A549 (cell line): ENCODE measurements around the gene TUBB3. TPM values are rescaled to one million over a fixed set of nuclear protein-coding genes. Genes with fewer than 3 reads are reported as not detected.

Source experiments
- ATAC-seq, 2 experiments: fragments of 200-7000 bp in 1 of 2; fragments of >200 bp in 1 of 2; cut with Nextera tagmentation in 1 of 2; cut with Tn5 transposase in 1 of 2; 3 replicates each; pipeline versions ENCODE4 v1.8.0 to v1.9.1; 2018 to 2020; ENCODE audit warnings: mild to moderate bottlenecking in 1 of 2, moderate library complexity in 1 of 2
- CTCF ChIA-PET: fragments of 300-600 bp; sonication (Branson Sonifier 250); formaldehyde crosslinking; extraction: SDS; loops from one replicate; lab custom pipeline; 2021; ENCODE audit warnings: antibody characterized with exemption, inconsistent platforms; lab: Yijun Ruan, JAX
- POLR2A ChIA-PET: fragments of 350-600 bp; formaldehyde crosslinking; extraction: SDS; loops from one replicate; lab custom pipeline; 2021; ENCODE audit warnings: antibody characterized with exemption, inconsistent platforms; lab: Yijun Ruan, JAX
- DNase-seq, 2 experiments: peaks; one replicate each; pipeline versions ENCODE4 v3.0.0 to v3.0.0-alpha.2; 2011 to 2016; ENCODE audit warnings: low read depth in 1 of 2, low spot score in 1 of 2
- FAIRE-seq: peaks from 2 replicates; lab custom pipeline; 2011; peaks lifted over from hg19 to GRCh38; lab: Jason Lieb, UNC
- H3K27ac ChIP-seq, 2 experiments: fragments of >200 bp; sonication (Bioruptor Twin); formaldehyde crosslinking; 3 replicates each; pipeline ENCODE4 v1.5.1; 2016 to 2017
- H3K4me1 ChIP-seq: fragments of >200 bp; sonication (Bioruptor Twin); formaldehyde crosslinking; 3 replicates; pipeline ENCODE4 v1.6.1; 2016
- H3K4me2 ChIP-seq: fragments of >200 bp; sonication (Bioruptor Twin); formaldehyde crosslinking; 3 replicates; pipeline ENCODE4 v1.6.1; 2016
- H3K4me3 ChIP-seq: fragments of >200 bp; sonication (Bioruptor Twin); formaldehyde crosslinking; 3 replicates; pipeline ENCODE4 v1.5.1; 2016
- H3K9me3 ChIP-seq: fragments of >200 bp; sonication (Bioruptor Twin); formaldehyde crosslinking; 3 replicates; pipeline ENCODE4 v1.6.1; 2016
- CBX8 ChIP-seq: fragments of 200-600 bp; sonication (generic); IDR thresholded peaks from 2 replicates; pipeline ENCODE4 v1.6.1; 2016
- CEBPB ChIP-seq, 2 experiments: fragments of >200 bp in 1 of 2; sonication (Bioruptor Twin) in 1 of 2; formaldehyde crosslinking in 1 of 2; IDR thresholded peaks; 2 replicates each; pipeline ENCODE4 v1.6.1; 2012 to 2016
- CHD2 ChIP-seq: fragments of 150-350 bp; IDR thresholded peaks from 2 replicates; pipeline ENCODE4 v1.6.1; 2014; ENCODE audit warnings: low read length; ENCODE audit not compliant: partially characterized antibody
- CTCF ChIP-seq: fragments of >200 bp; sonication (Bioruptor Twin); formaldehyde crosslinking; IDR thresholded peaks from 3 replicates; pipeline ENCODE4 v1.5.1; 2016
- E2F6 ChIP-seq: IDR thresholded peaks from 2 replicates; pipeline ENCODE4 v1.6.1; 2012; ENCODE audit warnings: low read depth, borderline replicate concordance
- EHMT2 ChIP-seq: fragments of 200-600 bp; sonication (generic); IDR thresholded peaks from 2 replicates; pipeline ENCODE4 v1.6.1; 2016; ENCODE audit warnings: antibody characterized with exemption, low read depth, mild to moderate bottlenecking, moderate library complexity
- EP300 ChIP-seq, 2 experiments: fragments of >200 bp; sonication (Bioruptor Twin); formaldehyde crosslinking; IDR thresholded peaks; 2 replicates in 1 of 2; 3 replicates in 1 of 2; pipeline ENCODE4 v1.6.1; 2016 to 2017
- GATA3 ChIP-seq: IDR thresholded peaks from 2 replicates; pipeline ENCODE4 v1.6.1; 2012; ENCODE audit warnings: borderline replicate concordance
- HES2 ChIP-seq: fragments of >200 bp; sonication (Bioruptor Twin); formaldehyde crosslinking; IDR thresholded peaks from 2 replicates; pipeline ENCODE4 v1.6.1; 2016
- HOXB5 ChIP-seq: fragments of 250-450 bp; sonication (Bioruptor Pico); IDR thresholded peaks from 2 replicates; pipeline ENCODE4 v1.5.0; 2020; ENCODE audit warnings: mild to moderate bottlenecking, moderate library complexity
- MAZ ChIP-seq: fragments of 150-350 bp; IDR thresholded peaks from 2 replicates; pipeline ENCODE4 v1.6.1; 2014; ENCODE audit warnings: antibody characterized with exemption, low read depth, low read length, borderline replicate concordance
- NFE2L2 ChIP-seq: fragments of 150-350 bp; conservative IDR thresholded peaks from 2 replicates; pipeline ENCODE4 v1.6.1; 2014; ENCODE audit warnings: low read length
- NPAS2 ChIP-seq: fragments of 250-450 bp; sonication (Bioruptor Pico); IDR thresholded peaks from 2 replicates; pipeline ENCODE4 v1.8.0; 2022; ENCODE audit warnings: mild to moderate bottlenecking, moderate library complexity, borderline replicate concordance
- PBX3 ChIP-seq: IDR thresholded peaks from 2 replicates; pipeline ENCODE4 v1.6.1; 2012
- RAD21 ChIP-seq, 2 experiments: fragments of >200 bp in 1 of 2; sonication (Bioruptor Twin) in 1 of 2; formaldehyde crosslinking in 1 of 2; IDR thresholded peaks in 1 of 2; conservative IDR thresholded peaks in 1 of 2; 2 replicates in 1 of 2; 3 replicates in 1 of 2; pipeline ENCODE4 v1.6.1; 2012 to 2018; ENCODE audit warnings: inconsistent platforms in 1 of 2
- RARB ChIP-seq: fragments of 250-450 bp; sonication (Bioruptor Pico); IDR thresholded peaks from 2 replicates; pipeline ENCODE4 v1.8.0; 2021; ENCODE audit warnings: mild to moderate bottlenecking, moderate library complexity
- SMC3 ChIP-seq: fragments of >200 bp; sonication (Bioruptor Twin); formaldehyde crosslinking; IDR thresholded peaks from 3 replicates; pipeline ENCODE4 v1.6.1; 2018; ENCODE audit warnings: inconsistent platforms
- ZSCAN20 ChIP-seq: fragments of 250-450 bp; sonication (Bioruptor Pico); IDR thresholded peaks from 2 replicates; pipeline ENCODE4 v1.8.0; 2022; ENCODE audit warnings: mild to moderate bottlenecking, moderate library complexity
- WGBS: methylation state at CpG from one replicate; pipeline ENCODE4 v1.1.6; 2017; ENCODE audit errors: missing lambda C conversion rate; 5-methylcytosine and 5-hydroxymethylcytosine counted together
- polyA plus RNA-seq, 4 experiments: library from polyadenylated mRNA; depleted of rRNA in 3 of 4; stranded (reverse); fragments of >200 nt; fragmentation: RNase III in 1 of 4; extraction: RNeasy Plus Mini Kit Qiagen cat#74134 plus additional on column Dnase treatment in 1 of 4; gene quantifications; 2 replicates in 3 of 4; 3 replicates in 1 of 4; pipeline ENCODE4 v1.2.3, GENCODE V29; 2011 to 2017

The TUBB3 gene
- polyA plus RNA-seq, 2 of the 4 experiments (the other 2 are of a cell fraction): 48.9 to 163 TPM

GRCh38 chr16:89880477-89881367, 42.4 kb upstream of the TUBB3 start:
- FAIRE-seq (no peak), DNase-seq (no peak), ATAC-seq (no peak)
- no peak overlapping the region for H3K27ac ChIP-seq
- no peaks in the 10 kb centered on the region for H3K9me3 ChIP-seq
- no peaks in the 10 kb centered on the region for H3K4me1 ChIP-seq
- CTCF ChIA-PET: interaction anchor here (0.7 to 2.1 kb wide), 5 partner anchors 10 to 175 kb away, joined by 3 to 10 read pairs (median 5); partner anchors contain the start of gene MC1R
- H3K4me2 ChIP-seq: no peak overlapping the region
- WGBS: 93% methylated on average over 18 of the region's 18 CpGs
- no peak overlapping the region for H3K4me3 ChIP-seq
- TF ChIP-seq HOXB5 (CRISPR knock-in tag) (no peak), CEBPB (IDR thresholded peaks at IDR 0.05) (no peak), NFE2L2 (no peak), EP300 (IDR thresholded peaks at IDR 0.05) (no peak), PBX3 (no peak), SMC3 (no peak), HES2 (no peak), NPAS2 (no peak), CTCF (no peak), ZSCAN20 (CRISPR knock-in tag) (no peak), CBX8 (no peak), EHMT2 (no peak), RAD21 (conservative IDR thresholded peaks at IDR 0.05 in 1 of 2, IDR thresholded peaks at IDR 0.05 in 1 of 2) (no peak), GATA3 (no peak)
- POLR2A ChIA-PET: interaction anchor here (0.9 kb wide), 1 partner anchor 7 kb away, joined by 3 read pairs; the partner anchor contains the start of gene TCF25

GRCh38 chr16:89881368-89881730, 41.8 kb upstream of the TUBB3 start:
- FAIRE-seq (no peak), ATAC-seq (peak; percentile 7 to 12; a peak in 1 of 6 replicates), DNase-seq (no peak)
- Histone ChIP-seq H3K4me1 (no peaks in the 10 kb centered on the region), H3K9me3 (no peaks in the 10 kb centered on the region), H3K27ac (no peak overlapping the region), H3K4me3 (no peak overlapping the region), H3K4me2 (no peak overlapping the region)
- ChIA-PET CTCF (interaction anchor here (0.7 to 2.1 kb wide), 4 partner anchors 9 to 37 kb away, joined by 3 to 10 read pairs (median 5); partner anchors contain the start of gene MC1R), POLR2A (interaction anchor here (0.9 kb wide), 1 partner anchor 8 kb away, joined by 3 read pairs; the partner anchor contains the start of gene TCF25)
- 92% methylated on average over 6 of the region's 6 CpGs for WGBS
- TF ChIP-seq CTCF (no peak), CHD2 (no peak), SMC3 (no peak), MAZ (no peak), RARB (no peak), E2F6 (no peak)
